ENCODE measurements around the gene SPATA31C1.

SPATA31C1 gene

GRCh38 chr9:87882627-87883026 lies 35.1 kb upstream of the SPATA31C1 start, which contains the start of gene SPATA31E1:
TSS of gene SPATA31E1 (plus strand) at chr9:87882877. CDS start at chr9:87882892, 15 bp downstream.
- no peak for TF ChIP-seq CTCF (IDR thresholded peaks at IDR 0.05; ENCODE audit: borderline replicate concordance, insufficient read depth, low read depth, low read length)

DNA sequence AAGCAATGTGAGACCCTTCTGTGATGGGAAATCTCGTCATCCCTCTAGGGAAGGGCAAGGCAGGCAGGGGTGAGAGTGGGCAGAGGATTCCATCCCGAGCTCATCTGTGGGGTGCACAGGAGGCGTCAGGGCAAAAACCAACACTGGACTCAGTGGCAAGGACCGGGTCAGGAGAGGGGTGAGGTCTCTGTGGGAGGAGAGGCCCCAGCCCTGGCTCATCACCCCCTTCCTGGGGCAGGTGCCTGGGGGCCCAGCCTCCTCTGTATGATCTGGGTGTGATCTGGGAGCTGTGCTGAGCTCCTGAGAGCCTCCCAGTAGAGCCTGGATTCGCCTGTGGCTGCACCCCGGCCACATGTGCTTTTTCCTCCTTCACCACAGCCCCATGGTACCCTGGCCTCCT lies 34.5 kb upstream of the SPATA31C1 start:
- no peak for TF ChIP-seq CTCF (IDR thresholded peaks at IDR 0.05; ENCODE audit: borderline replicate concordance, insufficient read depth, low read depth, low read length)
- H3K4me3 ChIP-seq (ENCODE audit: low read depth, low read length) = no peak overlapping the region

More at GRCh38 chr9:87882627-87883026, 35.1 kb upstream of the SPATA31C1 start, which contains the start of gene SPATA31E1:
- no peak within 1 kb of the TSS for H3K4me3 ChIP-seq (ENCODE audit: low read depth, low read length)

DNA sequence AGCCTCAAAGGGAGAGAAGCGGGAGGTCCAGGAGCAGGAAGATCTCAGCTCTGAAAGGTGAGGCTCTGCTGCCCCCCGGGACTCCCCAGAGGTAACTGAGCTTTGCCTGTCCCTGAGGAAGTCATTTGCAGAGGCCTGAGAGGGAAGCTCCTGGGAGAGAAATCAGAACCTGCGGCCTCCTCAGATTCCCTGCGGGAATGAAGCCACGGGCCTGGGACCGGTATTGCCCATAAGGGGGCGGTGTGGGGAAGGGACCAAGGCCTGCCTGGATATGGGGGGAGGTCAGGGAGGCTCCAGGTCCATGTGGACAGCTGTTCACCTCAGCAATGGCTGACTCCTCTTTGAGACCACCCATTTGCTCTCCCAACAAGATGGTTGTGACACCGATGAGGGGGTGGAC lies 33.8 kb upstream of the SPATA31C1 start:
- no peak for TF ChIP-seq CTCF (IDR thresholded peaks at IDR 0.05; ENCODE audit: borderline replicate concordance, insufficient read depth, low read depth, low read length)
- no peak overlapping the region for H3K4me3 ChIP-seq (ENCODE audit: low read depth, low read length)

GRCh38 chr9:87884578-87885459 lies 32.9 kb upstream of the SPATA31C1 start:
- no peak overlapping the region for H3K4me3 ChIP-seq (ENCODE audit: low read depth, low read length)

DNA sequence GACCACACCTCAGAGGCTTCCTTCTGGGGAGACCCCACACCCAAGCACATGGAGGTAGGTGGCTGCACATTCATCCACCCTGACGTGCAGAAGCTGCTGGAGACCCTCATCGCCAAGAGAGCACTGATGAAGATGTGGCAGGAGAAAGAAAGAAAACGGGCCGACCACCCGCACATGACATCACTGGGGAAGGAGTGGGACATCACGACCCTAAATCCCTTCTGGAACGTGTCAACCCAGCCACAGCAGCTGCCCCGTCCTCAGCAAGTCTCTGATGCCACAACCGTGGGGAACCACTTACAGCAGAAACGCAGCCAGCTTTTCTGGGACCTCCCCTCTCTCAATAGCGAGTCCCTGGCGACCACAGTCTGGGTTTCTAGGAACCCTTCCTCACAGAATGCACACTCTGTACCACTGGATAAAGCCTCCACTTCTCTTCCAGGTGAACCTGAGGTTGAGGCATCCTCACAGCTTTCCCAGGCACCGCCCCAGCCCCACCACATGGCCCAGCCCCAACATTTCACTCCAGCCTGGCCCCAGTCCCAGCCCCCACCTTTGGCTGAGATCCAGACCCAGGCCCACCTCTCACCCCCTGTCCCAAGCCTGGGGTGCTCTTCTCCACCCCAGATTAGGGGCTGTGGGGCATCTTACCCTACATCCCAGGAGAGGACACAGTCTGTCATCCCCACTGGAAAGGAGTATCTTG lies 32.1 kb upstream of the SPATA31C1 start:
- TF ChIP-seq CTCF (IDR thresholded peaks at IDR 0.05; ENCODE audit: borderline replicate concordance, insufficient read depth, low read depth, low read length) = no peak
- no peak overlapping the region for H3K4me3 ChIP-seq (ENCODE audit: low read depth, low read length)

More at GRCh38 chr9:87884578-87885459, 32.9 kb upstream of the SPATA31C1 start:
- TF ChIP-seq CTCF (IDR thresholded peaks at IDR 0.05; ENCODE audit: borderline replicate concordance, insufficient read depth, low read depth, low read length) = no peak

GRCh38 chr9:87886210-87886932 lies 31.4 kb upstream of the SPATA31C1 start:
- no peak overlapping the region for H3K4me3 ChIP-seq (ENCODE audit: low read depth, low read length)
- no peak for TF ChIP-seq CTCF (IDR thresholded peaks at IDR 0.05; ENCODE audit: borderline replicate concordance, insufficient read depth, low read depth, low read length)
